Measurements from ENCODE around the gene UBA6.
A peak's percentile ranks its signal among the peaks of the same experiment; 100 is the strongest.

Gene UBA6

DNA sequence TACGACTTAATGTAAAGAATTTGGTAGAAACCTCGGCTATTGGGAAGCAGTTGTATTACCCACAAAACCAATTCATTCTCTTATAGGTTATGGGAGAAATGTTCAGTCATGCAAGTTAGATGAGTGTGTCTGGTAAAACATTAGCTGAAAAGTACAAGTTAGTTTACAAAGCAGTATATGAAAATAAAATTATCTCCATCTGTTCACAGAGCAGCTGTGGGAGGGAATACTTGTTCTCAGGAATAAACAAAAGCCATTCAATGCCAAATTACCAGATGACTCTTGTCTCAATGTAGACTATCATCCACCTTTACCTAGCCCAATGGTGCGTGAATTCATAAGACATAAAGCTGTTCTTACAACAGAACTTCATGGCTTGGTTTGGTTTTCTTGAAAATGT, 113.8 kb downstream of the UBA6 start:
- no peak for DNase-seq (ENCODE audit: low read depth)
- TF ChIP-seq, protein P1, sequence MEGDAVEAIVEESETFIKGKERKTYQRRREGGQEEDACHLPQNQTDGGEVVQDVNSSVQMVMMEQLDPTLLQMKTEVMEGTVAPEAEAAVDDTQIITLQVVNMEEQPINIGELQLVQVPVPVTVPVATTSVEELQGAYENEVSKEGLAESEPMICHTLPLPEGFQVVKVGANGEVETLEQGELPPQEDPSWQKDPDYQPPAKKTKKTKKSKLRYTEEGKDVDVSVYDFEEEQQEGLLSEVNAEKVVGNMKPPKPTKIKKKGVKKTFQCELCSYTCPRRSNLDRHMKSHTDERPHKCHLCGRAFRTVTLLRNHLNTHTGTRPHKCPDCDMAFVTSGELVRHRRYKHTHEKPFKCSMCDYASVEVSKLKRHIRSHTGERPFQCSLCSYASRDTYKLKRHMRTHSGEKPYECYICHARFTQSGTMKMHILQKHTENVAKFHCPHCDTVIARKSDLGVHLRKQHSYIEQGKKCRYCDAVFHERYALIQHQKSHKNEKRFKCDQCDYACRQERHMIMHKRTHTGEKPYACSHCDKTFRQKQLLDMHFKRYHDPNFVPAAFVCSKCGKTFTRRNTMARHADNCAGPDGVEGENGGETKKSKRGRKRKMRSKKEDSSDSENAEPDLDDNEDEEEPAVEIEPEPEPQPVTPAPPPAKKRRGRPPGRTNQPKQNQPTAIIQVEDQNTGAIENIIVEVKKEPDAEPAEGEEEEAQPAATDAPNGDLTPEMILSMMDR (IDR thresholded peaks at IDR 0.05; ENCODE audit: insufficient read depth, low read depth, low read length, missing control alignments) = no peak
- H3K4me3 ChIP-seq (ENCODE audit: low read depth, low read length) = no peak overlapping the region

DNA sequence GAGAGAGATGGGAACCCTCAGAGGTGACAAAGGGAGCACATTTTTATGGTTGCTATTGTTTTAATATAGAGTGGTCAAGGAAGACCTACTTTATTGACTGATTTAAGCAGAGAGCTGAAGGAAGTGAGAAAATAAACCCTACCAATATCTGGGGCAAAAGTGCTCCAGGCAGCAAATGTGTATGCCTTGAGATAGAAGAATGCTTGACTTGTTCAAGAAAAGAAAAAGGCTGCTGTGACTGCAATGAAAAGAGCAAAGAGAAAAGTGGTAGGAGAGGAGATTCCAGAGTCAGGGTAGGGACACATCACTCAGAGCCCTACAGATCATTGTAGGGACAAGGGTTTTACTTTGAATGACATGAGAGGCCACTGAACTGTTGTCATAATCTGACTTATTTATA, 116.5 kb downstream of the UBA6 start:
- no peak for DNase-seq (ENCODE audit: low read depth)
- TF ChIP-seq, protein P1 (IDR thresholded peaks at IDR 0.05; ENCODE audit: insufficient read depth, low read depth, low read length, missing control alignments) = no peak
- no peak overlapping the region for H3K4me3 ChIP-seq (ENCODE audit: low read depth, low read length)

DNA sequence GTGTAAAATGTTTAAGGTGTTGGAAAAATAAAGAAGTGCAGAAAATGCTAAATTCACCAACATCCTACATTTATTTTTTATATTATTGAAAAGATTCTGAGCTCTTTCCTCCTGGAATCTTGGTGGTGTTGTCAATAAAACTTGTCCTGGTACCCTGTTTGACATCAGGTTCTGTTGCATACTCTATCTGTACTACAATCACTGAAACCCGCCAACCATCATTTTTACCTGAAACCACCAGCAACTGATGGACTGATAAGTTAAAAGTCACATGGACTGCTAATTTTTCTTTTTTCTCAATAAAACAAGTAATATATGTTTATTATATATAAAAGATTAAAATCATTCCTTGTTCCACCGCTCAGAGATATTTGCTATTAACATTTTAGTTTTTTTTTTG, 119.0 kb downstream of the UBA6 start:
- DNase-seq (ENCODE audit: low read depth) = no peak
- H3K4me3 ChIP-seq (ENCODE audit: low read depth, low read length) = no peak overlapping the region

DNA sequence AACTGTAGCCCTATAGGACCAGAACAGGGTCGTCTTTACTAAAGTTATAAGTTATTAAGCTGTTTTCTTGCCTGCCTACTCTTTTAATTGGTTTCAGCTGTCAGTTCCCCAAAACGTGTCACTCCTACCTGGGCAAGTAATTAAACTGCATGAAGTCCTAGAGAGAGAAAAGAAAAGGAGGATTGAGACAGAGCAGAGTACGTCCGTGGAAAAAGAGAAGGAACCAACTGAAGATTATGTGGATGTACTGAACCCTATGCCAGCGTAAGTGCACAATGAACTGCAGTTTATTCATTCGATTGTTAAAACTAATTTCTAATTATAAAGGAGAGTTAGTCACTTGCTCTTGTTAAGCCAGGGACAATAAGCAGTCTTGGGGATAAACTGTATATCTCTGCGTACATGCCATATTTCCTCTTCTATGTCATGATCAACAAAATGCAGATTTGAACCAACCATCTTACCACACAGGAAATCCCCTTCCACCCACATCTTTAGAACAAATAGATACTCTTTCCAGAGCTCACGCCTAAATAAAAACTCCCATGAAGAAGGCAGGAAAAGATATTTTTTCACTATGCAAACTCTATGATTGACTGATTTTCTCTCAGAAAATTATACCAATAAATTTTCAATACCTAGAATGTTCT, 119.6 kb downstream of the UBA6 start:
- TF ChIP-seq, protein P1 (IDR thresholded peaks at IDR 0.05; ENCODE audit: insufficient read depth, low read depth, low read length, missing control alignments) = no peak
- H3K4me3 ChIP-seq (ENCODE audit: low read depth, low read length) = no peak overlapping the region
- DNase-seq (ENCODE audit: low read depth) = peak; percentile 56

More for the DNA sequence above, 119.0 kb downstream of the UBA6 start:
- TF ChIP-seq, protein P1 (IDR thresholded peaks at IDR 0.05; ENCODE audit: insufficient read depth, low read depth, low read length, missing control alignments) = no peak

DNA sequence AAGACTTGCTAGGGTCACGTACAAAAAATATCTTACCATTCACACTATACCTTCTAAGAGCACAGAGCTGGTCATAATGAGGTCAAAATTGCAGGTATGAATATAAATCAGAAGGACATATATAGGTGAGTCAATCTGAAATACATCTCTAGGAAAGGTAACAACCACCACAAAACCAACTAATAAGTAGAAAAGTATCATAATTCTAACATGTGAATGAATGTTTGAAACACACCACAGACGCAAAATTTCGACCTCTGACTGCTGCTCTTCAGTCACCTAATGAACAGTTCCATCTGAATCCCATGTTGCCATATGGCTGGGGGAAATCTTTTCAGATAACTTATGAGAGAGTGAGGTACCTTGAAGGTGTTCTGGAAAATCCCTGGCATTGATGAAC, 120.4 kb downstream of the UBA6 start:
- TF ChIP-seq, protein P1 (IDR thresholded peaks at IDR 0.05; ENCODE audit: insufficient read depth, low read depth, low read length, missing control alignments) = no peak
- peak; percentile 45 for DNase-seq (ENCODE audit: low read depth)
- no peak overlapping the region for H3K4me3 ChIP-seq (ENCODE audit: low read depth, low read length)

DNA sequence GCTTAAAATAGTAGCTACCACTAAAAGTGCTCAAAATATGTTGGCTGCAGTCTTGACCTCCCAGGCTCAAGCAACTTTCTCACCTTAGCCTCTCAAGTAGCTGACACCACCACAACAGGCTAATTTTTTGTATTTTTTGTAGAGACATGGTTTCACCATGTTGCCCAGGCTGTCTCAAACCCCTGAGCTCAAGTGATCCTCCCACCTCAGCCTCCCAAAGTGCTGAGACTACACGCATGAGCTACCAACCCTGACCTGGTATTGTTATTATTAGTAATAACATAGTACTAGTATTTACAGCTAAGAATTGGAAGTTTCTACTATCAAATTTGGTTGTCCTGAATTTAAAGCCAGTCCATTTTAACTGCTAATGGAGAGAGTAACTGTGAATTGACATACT, 124.4 kb downstream of the UBA6 start:
- H3K4me3 ChIP-seq (ENCODE audit: low read depth, low read length) = peak overlapping the region; percentile 57
- peak; percentile 77 for DNase-seq (ENCODE audit: low read depth)

More for the DNA sequence above, 124.4 kb downstream of the UBA6 start:
- TF ChIP-seq, protein P1 (IDR thresholded peaks at IDR 0.05; ENCODE audit: insufficient read depth, low read depth, low read length, missing control alignments) = no peak

All from GM12865 (cell line).